Measurements from ENCODE around the gene PIPOX. TPM values are rescaled to one million over a fixed set of nuclear protein-coding genes. Genes with fewer than 3 reads are reported as not detected.

Gene PIPOX
- total and polyA plus RNA-seq, 2 of the 8 experiments (the other 6 are each of a cell fraction or from before 2014, with no cell fraction given) = 57.2 to 99.6 TPM

- H4K5ac ChIP-seq (ENCODE audit: insufficient read length, low read depth, low read length) = no peak overlapping the region
- DNase-seq (ENCODE audit: low read depth in 1 of 2, low spot score in 2 of 2) = no peak
- H3K23ac ChIP-seq (ENCODE audit: insufficient read length) = no peak overlapping the region
- CTCF ChIA-PET (ENCODE audit: partially characterized antibody) = interaction anchor here (1.4 to 1.9 kb wide), 2 partner anchors 122 to 128 kb away, joined by 4 to 5 read pairs; no protein-coding TSS in a partner anchor
- H2BK120ac ChIP-seq (replicated peaks; ENCODE audit: low read depth, low read length) = no peak overlapping the region
- no peak overlapping the region for H3K56ac ChIP-seq (replicated peaks; ENCODE audit: insufficient read length, low read depth, low read length)
- no peak overlapping the region for H2AFZ ChIP-seq (ENCODE audit: low read length)
- H3K79me1 ChIP-seq (ENCODE audit: low read depth, low read length) = no peaks in the 10 kb centered on the region
- H4K91ac ChIP-seq (replicated peaks; ENCODE audit: insufficient read length, low read length) = no peak overlapping the region
- no peak overlapping the region for H2AK5ac ChIP-seq (ENCODE audit: low read depth, low read length)
- no peak overlapping the region for H2BK15ac ChIP-seq (ENCODE audit: low read length)
- H3K9ac ChIP-seq (replicated peaks in 1 of 4; ENCODE audit: extremely low read depth in 1 of 4, low read depth in 3 of 4, low read length in 3 of 4) = no peak overlapping the region; a peak in 1 of 7 replicates
- no peak overlapping the region for H4K8ac ChIP-seq (ENCODE audit: extremely low read depth, insufficient read depth, low read length)
- H3K36me3 ChIP-seq (ENCODE audit: control insufficient read depth in 2 of 4, insufficient read depth in 4 of 4, low read length in 3 of 4) = peaks cover 3 to 37% (median 16%) of the 10 kb centered on the region in 4 experiments; a peak in 7 of 8 replicates
- H3K14ac ChIP-seq (ENCODE audit: insufficient read length) = no peak overlapping the region
- FAIRE-seq = no peak
- H3K23me2 ChIP-seq (ENCODE audit: low read depth, low read length) = no peaks in the 10 kb centered on the region; the same call in 1 of the 2 replicates
- H2BK12ac ChIP-seq (ENCODE audit: low read depth, low read length) = no peak overlapping the region
- no peak overlapping the region for H3K4me2 ChIP-seq (ENCODE audit: insufficient read depth in 1 of 2, low read depth in 2 of 2, low read length in 2 of 2)
- no peaks in the 10 kb centered on the region for H3K79me2 ChIP-seq (ENCODE audit: control insufficient read depth in 1 of 2, insufficient read depth in 2 of 2, low read length in 2 of 2)
- POLR2A ChIA-PET (ENCODE audit: partially characterized antibody) = no interaction called here
- H2BK5ac ChIP-seq (ENCODE audit: low read depth, low read length) = no peak overlapping the region
- H3K4ac ChIP-seq (replicated peaks; ENCODE audit: insufficient read length, low read depth, low read length) = no peak overlapping the region
- H3K4me1 ChIP-seq (replicated peaks in 1 of 4; ENCODE audit: control insufficient read depth in 3 of 4, insufficient read depth in 4 of 4, low read length in 3 of 4) = peaks cover 0 to 7% (median 3%) of the 10 kb centered on the region in 4 experiments; a peak in 3 of 7 replicates
- H2BK20ac ChIP-seq (ENCODE audit: low read length) = no peak overlapping the region
- 89% methylated on average over 6 of the region's 6 CpGs; no CpG with 5 or more reads in 1 of the 2 experiments for WGBS, 2 experiments (ENCODE audit: extremely low coverage in 1 of 2, insufficient coverage in 1 of 2, insufficient read length in 1 of 2, insufficient replicate concordance in 2 of 2, low coverage in 1 of 2, low lambda C conversion rate in 2 of 2, missing lambda C conversion rate in 1 of 2)
- H3K18ac ChIP-seq (ENCODE audit: extremely low read depth, low read length) = no peak overlapping the region
- no peak overlapping the region for H3K27ac ChIP-seq (ENCODE audit: low read depth, low read length)
- no peaks in the 10 kb centered on the region for H3K9me3 ChIP-seq (ENCODE audit: insufficient read depth in 2 of 2, low read depth in 1 of 2, low read length in 1 of 2)
- H3K27me3 ChIP-seq (replicated peaks in 1 of 4; ENCODE audit: control insufficient read depth in 3 of 4, extremely low read depth in 1 of 4, insufficient read depth in 3 of 4, low read length in 3 of 4) = no peaks in the 10 kb centered on the region
- no peak overlapping the region for H3K4me3 ChIP-seq (ENCODE audit: extremely low read depth in 1 of 4, insufficient read depth in 2 of 4, low read depth in 3 of 4, low read length in 4 of 4)
- H4K20me1 ChIP-seq (replicated peaks in 1 of 2; ENCODE audit: control insufficient read depth in 1 of 2, insufficient read depth in 2 of 2, low read length in 2 of 2) = peaks cover 0 to 2% of the 10 kb centered on the region in 2 experiments
- no peak for TF ChIP-seq JUND (IDR thresholded peaks at IDR 0.05; ENCODE audit: low read length)
- no peak for TF ChIP-seq BRCA1 (IDR thresholded peaks at IDR 0.05; ENCODE audit: low read depth, low read length)
- TF ChIP-seq TAF1 (IDR thresholded peaks at IDR 0.05; ENCODE audit: low read depth, low read length) = no peak
- no peak for TF ChIP-seq MAX (IDR thresholded peaks at IDR 0.05)
- no peak for TF ChIP-seq SIRT6 (IDR thresholded peaks at IDR 0.05; ENCODE audit: low read length)
- no peak for TF ChIP-seq CREB1 (IDR thresholded peaks at IDR 0.05)
- no peak for TF ChIP-seq CHD1 (IDR thresholded peaks at IDR 0.05; ENCODE audit: low read depth, low read length)
- TF ChIP-seq FOSL1 (IDR thresholded peaks at IDR 0.05; ENCODE audit: insufficient read depth, low read depth, low read length) = no peak
- no peak for TF ChIP-seq CEBPB (IDR thresholded peaks at IDR 0.05; ENCODE audit: low read depth, low read length)
- no peak for TF ChIP-seq SUZ12 (IDR thresholded peaks at IDR 0.05; ENCODE audit: low read length)
- no peak for TF ChIP-seq TBP (IDR thresholded peaks at IDR 0.05; ENCODE audit: low read depth, low read length)
- no peak for TF ChIP-seq POLR2A (IDR thresholded peaks at IDR 0.05; ENCODE audit: control extremely low read depth in 1 of 2, low read depth in 2 of 2, low read length in 2 of 2)
- TF ChIP-seq NANOG (IDR thresholded peaks at IDR 0.05; ENCODE audit: insufficient read depth, low read depth, low read length, poor library complexity, severe bottlenecking) = no peak
Measured at GRCh38 chr17:29095439-29095838, 52.5 kb downstream of the PIPOX start.
